ENCODE data around the gene ANKRD63. TPM values are rescaled to one million over a fixed set of nuclear protein-coding genes. Genes with fewer than 3 reads are reported as not detected.

ANKRD63 gene
- total and polyA plus RNA-seq, 2 of the 13 experiments (the other 11 are each of a cell fraction or from before 2014, with no cell fraction given), result not detected

DNA sequence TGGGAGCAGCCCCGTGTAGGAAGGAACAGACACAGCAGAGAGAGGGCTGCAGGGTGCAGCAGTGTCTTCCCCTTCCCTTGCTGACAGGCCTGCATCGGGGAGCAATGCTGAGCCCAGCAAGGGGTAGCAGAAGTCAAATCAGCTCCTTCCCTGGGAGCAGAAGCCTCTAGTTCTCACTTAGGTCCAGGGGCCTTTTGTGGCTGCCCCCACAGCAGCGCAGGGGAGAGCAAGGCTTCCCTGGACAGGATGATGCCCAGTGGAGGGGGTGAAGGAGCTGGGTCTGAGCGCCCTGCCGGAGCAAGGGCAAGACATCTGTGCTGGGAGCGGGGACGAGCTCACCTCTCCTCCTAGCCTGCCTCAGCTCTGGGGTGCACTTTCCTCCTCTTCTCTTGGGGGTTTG, 24.0 kb upstream of the ANKRD63 start (continued):
- TF ChIP-seq, protein P1, sequence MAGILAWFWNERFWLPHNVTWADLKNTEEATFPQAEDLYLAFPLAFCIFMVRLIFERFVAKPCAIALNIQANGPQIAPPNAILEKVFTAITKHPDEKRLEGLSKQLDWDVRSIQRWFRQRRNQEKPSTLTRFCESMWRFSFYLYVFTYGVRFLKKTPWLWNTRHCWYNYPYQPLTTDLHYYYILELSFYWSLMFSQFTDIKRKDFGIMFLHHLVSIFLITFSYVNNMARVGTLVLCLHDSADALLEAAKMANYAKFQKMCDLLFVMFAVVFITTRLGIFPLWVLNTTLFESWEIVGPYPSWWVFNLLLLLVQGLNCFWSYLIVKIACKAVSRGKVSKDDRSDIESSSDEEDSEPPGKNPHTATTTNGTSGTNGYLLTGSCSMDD (CRISPR knock-in tag; IDR thresholded peaks at IDR 0.05), result no peak
- no peak for TF ChIP-seq ZNF142 (CRISPR knock-in tag; IDR thresholded peaks at IDR 0.05)
- TF ChIP-seq KAT8 (CRISPR knock-in tag; IDR thresholded peaks at IDR 0.05), result no peak
- TF ChIP-seq ZNF567 (CRISPR knock-in tag; IDR thresholded peaks at IDR 0.05; ENCODE audit: borderline replicate concordance), result no peak

DNA sequence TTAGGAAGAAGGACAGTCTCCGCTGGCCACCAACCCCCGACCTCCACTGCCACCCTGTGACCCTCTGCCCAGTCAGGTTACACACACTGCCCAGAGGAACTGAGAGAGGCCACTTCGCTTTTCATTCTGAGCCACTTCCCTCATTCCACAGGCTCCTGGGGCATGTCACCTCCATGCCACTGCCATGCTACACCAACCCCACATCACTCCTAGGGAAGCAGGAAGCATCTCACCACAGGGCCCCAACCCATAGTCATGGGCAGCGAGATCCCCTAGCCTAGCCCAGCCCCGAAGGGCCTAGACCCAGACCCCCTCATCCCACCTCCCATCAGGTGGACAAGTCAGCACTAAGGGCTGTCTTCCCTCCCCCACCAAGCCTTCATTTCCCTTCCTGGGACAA, 23.5 kb upstream of the ANKRD63 start:
- CTCF ChIA-PET (ENCODE audit: low intra/inter-chr PET ratio, low total read pairs), result no interaction called here
- Histone ChIP-seq H3K9ac (ENCODE audit: insufficient read depth, low read depth, low read length) (no peak overlapping the region), H3K79me2 (ENCODE audit: insufficient read depth, low read length) (no peaks in the 10 kb centered on the region), H3K4me1 (ENCODE audit: insufficient read depth, low read length) (no peaks in the 10 kb centered on the region), H3K36me3 (replicated peaks in 1 of 2; ENCODE audit: control insufficient read depth in 1 of 2, insufficient read depth in 2 of 2, low read length in 2 of 2) (no peaks in the 10 kb centered on the region), H3K27me3 (ENCODE audit: control insufficient read depth in 1 of 2, insufficient read depth in 2 of 2, low read length in 2 of 2) (peaks cover 7 to 63% of the 10 kb centered on the region in 2 experiments), H3K9me3 (ENCODE audit: low read length) (no peaks in the 10 kb centered on the region), H2AFZ (ENCODE audit: low read length) (no peak overlapping the region), H3K4me3 (replicated peaks in 1 of 3; ENCODE audit: insufficient read depth in 1 of 3, low read depth in 2 of 3, low read length in 3 of 3) (no peak overlapping the region), H3K4me2 (ENCODE audit: low read depth, low read length) (no peak overlapping the region), H4K20me1 (ENCODE audit: insufficient read depth, low read length) (no peaks in the 10 kb centered on the region), H3K27ac (ENCODE audit: extremely low read length, insufficient read depth, low read length) (no peak overlapping the region)
- no peak for DNase-seq (ENCODE audit: low spot score)
- POLR2A ChIA-PET, result no interaction called here
- TF ChIP-seq ZNF652 (CRISPR knock-in tag; IDR thresholded peaks at IDR 0.05; ENCODE audit: borderline replicate concordance, low read depth), result no peak
- TF ChIP-seq SALL2 (CRISPR knock-in tag; IDR thresholded peaks at IDR 0.05), result no peak
- no peak for ATAC-seq
- no peak for FAIRE-seq
- 14% methylated on average over 5 of the region's 5 CpGs for WGBS (ENCODE audit: low lambda C conversion rate)
- no TSS peak for BruUV-seq (replicated peaks)
- in situ Hi-C loops (cut with HindIII; ENCODE audit: extremely low pct_ligation_motif_present, low pct_unique_long_range_greater_than_20kb) (no loop called here), intact Hi-C loops (cut with micrococcal nuclease; ENCODE audit: unreplicated experiment) (no loop called here)
